GM21526 (cell line): ENCODE data around the gene MAP4K1.
"Not testable (repeated sequence)": the region's sequence is repeated elsewhere in the genome, so short reads cannot be mapped to it uniquely, and the experiment has no call there.

Source experiments
- ATAC-seq: cut with Tn5 transposase; IDR thresholded peaks from one replicate; pipeline ENCODE4 v1.9.1; 2021; ENCODE audit warnings: moderate library complexity; ENCODE audit not compliant: unreplicated experiment, low FRiP score

MAP4K1 gene

DNA sequence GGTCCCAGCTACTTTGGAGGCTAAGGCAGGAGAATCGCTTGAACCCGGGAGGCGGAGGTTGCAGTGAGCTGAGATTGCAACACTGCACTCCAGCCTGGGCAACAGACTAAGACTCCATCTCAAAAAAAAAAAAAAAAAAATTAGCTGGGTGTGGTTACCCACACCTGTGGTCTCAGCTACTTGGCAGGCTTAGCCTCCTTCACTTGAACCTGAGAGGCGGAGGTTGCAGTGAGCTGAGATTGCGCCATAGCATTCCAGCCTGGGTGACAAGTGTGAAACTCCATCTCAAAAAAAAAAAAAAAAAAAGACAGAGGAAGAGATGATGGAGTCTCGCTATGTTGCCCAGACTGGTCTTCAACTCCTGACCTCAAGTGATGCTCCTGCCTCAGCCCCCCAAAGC is 38.4 kb downstream of the MAP4K1 start:
- ATAC-seq = not testable (repeated sequence)

DNA sequence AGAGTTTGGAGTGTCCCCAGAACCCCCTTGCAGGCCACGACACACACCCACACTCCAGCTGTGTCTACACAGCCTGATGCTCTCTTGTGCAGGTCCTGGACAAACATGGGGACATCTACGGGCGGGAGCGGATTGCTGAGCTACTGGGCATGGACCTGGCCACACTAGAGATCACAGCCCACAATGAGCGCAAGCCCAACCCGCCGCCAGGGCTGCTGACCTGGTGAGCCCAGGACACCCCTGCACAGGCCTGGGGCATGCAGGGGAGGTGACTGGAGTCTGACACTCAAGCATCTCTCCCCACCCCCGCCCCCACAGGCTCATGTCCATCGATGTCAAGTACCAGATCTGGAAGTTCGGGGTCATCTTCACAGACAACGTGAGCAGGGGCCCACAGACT is 39.9 kb downstream of the MAP4K1 start:
- ATAC-seq = no peak

DNA sequence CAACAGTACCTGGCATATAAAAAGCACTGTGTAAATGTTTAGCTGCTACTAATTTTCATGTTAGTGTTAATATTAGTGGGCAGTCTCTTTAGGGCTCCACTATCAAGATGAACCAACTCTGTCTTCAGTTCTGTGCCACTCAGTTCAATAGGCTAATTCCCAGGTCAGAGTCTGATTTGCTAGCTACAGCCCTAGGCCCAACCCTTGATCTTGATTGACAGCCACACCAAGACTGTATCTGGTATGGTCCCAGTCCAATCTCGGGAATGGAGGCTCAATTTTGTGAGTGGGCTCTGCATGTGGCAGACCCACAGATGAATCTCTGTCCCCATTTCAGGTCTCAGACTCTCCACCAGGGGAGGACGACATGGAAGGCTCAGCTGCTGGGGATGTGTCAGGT is 46.1 kb downstream of the MAP4K1 start:
- ATAC-seq = no peak

DNA sequence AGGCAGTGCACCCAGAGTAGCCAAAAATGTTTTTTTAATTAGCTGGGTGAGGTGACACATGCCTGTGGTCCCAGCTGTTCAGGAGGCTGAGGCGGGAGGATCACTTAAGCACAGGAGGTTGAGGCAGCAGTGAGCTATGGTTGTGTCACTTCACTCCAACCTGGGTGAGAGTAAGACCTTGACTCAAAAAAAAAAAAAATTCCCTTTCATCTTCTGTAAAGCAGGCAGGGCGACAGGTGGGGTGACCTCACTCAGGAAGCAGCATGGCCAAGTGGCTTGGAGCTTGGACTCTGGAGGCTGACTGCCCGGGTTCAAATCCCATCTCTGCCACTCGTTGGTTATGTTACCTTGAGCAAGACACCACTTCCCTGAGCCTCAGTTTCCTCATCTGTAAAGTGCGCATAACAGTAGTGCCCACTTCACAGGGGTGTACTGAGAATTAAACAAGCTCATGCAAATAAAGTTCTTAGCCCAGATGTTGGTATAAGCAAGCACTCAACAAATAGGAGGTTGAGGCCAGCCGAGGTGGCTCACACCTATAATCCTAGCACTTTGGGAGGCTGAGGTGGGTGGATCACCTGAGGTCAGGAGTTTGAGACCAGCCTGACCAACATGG is 48.3 kb downstream of the MAP4K1 start:
- no peak for ATAC-seq

DNA sequence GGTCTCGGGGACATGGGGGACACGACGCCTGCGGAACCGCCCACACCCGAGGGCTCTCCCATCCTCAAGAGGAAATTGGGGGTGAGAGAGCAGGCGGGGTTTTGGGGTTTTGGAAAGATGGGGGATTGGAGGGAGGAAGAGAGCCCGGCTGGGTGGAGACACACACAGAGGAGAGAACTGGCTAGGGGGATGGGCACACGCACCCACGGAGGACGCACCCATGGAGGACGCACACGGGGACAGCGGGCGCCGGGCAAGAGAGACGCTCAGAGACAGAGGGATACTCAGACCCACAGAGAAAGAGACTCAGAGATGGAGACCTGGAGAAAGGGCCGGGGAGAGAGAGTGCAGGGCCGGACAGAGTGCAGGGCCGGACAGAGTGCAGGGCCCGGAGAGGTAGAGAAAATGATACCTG is 52.1 kb downstream of the MAP4K1 start:
- ATAC-seq = no peak

DNA sequence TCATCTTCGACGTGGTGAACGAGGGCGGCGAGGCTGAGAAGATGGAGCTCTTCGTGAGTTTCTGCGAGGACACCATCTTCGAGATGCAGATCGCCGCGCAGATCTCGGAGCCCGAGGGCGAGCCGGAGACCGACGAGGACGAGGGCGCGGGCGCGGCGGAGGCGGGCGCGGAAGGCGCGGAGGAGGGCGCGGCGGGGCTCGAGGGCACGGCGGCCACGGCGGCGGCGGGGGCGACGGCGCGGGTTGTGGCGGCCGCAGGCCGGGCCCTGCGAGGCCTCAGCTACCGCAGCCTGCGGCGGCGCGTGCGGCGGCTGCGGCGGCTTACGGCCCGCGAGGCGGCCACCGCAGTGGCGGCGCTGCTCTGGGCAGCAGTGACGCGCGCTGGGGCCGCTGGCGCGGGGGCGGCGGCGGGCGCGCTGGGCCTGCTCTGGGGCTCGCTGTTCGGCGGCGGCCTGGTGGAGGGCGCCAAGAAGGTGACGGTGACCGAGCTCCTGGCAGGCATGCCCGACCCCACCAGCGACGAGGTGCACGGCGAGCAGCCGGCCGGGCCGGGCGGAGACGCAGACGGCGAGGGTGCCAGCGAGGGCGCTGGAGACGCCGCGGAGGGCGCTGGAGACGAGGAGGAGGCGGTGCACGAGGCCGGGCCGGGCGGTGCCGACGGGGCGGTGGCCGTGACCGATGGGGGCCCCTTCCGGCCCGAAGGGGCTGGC is 52.6 kb downstream of the MAP4K1 start:
- no peak for ATAC-seq

DNA sequence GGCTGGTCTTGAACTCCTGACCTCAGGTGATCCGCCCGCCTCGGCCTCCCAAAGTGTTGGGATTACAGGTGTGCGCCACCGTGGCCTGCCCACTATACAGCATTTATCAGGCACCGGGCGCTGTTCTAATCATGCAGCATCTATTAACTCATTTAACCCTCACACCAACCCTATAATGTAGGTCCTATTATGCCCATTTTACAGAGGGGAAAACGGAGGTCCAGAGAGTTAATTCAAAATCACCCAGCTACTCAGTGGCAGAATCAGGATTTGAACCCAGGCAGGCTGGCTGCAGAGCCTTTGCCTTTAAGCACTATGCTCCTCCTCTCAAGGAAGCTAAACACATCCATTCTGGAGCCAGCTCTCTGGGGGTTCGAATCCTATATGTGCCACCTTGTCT is 54.3 kb downstream of the MAP4K1 start:
- ATAC-seq = no peak

DNA sequence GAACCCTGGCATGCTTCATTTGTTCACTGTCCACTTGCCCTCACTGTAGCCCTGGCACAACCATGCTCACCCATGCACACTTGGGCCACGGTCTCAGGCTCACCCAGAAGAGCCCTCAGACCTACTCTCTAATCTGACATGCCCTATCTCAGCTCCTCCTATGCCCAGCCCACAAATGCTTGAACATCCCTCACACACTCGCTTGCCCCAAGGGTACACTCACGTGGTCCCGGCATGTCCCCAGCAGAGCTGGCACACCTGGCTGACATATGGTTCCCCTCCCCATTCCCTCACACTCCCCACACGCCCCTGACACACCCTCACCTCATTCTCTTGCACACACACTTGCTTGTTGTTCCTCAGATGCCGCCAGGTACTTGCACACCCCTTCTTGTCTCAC is 55.7 kb downstream of the MAP4K1 start:
- no peak for ATAC-seq

DNA sequence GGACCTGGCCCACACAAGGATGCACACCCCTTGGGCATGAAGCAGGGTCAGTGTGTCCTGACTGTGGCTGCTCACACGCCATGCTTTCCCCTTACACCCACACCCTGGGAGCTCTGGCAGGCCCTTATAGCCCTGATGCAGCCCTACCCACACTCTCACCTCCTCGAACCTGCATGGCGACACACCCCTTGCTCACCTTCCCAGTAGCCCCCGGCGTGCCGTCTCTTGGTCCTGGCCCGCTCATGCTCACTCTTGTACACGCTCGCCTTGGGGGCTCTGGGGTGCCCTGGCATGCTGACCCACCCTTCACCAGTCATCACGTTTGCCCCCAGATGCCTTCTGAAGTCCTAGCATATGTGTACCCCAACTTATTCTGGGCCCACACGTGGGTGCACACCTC is 56.1 kb downstream of the MAP4K1 start:
- ATAC-seq = no peak

DNA sequence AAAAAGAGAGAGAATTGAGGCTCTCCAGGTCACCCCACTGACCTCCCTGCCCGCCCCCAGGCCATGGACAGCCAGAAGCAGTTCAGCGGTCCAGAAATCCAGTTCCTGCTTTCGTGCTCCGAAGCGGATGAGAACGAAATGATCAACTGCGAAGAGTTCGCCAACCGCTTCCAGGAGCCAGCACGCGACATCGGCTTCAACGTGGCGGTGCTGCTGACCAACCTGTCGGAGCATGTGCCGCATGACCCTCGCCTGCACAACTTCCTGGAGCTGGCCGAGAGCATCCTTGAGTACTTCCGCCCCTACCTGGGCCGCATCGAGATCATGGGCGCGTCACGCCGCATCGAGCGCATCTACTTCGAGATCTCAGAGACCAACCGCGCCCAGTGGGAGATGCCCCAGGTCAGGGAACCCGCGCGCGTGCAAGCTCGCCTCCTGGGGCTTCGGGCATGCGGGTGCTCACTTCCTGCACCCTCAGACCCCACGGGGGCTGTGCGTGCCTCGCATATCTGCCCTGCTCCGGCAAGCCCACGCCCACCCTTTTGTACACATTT is 56.6 kb downstream of the MAP4K1 start:
- ATAC-seq = no peak

DNA sequence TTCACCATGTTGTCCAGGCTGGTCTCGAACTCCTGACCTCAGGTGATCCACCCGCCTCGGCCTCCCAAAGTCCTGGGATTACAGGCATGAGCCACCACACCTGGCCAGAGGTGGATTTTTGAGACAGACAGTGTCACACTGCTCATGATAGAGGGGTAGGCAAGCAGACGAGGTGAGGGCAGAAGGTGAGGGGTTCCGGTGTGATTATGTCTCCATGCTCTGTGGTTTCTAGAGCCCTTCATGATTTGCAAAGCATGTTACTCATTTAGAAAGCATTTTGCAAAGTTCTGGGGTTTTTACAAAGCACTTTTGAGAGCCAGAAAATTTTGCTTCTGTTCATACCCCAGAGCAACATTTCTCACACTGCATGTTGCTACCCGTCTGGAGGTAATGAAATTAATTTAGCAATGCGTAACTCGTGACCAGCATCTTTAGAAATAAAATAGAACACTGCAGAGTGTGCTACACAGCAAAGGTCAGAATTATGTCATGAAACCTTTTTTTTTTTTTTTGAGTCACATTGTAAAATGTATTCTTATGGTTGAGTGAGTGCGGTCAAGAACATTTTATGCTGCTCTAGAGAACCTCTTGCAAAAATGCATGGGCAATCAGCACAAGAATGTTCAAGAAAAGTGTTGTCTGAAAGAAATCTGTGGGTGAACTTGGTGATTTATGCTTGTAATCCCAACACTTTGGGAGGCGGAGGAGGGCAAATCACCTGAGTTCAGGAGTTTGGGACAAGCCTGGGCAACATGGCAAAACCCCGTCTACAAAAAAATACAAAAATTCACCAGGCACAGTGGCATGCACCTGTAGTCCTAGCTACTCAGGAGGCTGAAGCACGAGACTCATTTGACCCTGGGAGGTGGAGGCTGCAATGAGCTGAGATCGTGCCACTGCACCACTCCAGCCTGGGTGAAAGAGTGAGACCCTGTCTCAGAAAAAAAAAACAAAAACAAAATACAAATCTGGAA is 58.0 kb downstream of the MAP4K1 start:
- ATAC-seq = peak; percentile 52

DNA sequence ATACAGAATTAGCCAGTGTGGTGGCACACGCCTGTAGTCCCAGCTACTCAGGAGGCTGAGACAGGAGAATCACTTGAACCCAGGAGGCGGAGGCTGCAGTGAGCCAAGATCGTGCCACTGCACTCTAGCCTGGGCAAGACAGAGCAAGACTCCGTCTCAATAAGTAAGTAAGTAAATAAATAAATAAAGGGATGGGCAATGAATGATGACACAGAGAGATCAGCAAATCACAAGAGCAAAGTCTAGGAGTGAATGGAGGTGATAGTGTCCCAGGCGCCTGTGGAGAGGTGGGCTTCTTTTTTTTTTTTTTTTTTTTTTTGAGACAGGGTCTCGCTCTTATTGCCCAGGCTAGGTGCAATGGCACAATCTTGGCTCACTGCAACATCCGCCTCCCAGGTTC is 58.8 kb downstream of the MAP4K1 start:
- not testable (repeated sequence) for ATAC-seq

DNA sequence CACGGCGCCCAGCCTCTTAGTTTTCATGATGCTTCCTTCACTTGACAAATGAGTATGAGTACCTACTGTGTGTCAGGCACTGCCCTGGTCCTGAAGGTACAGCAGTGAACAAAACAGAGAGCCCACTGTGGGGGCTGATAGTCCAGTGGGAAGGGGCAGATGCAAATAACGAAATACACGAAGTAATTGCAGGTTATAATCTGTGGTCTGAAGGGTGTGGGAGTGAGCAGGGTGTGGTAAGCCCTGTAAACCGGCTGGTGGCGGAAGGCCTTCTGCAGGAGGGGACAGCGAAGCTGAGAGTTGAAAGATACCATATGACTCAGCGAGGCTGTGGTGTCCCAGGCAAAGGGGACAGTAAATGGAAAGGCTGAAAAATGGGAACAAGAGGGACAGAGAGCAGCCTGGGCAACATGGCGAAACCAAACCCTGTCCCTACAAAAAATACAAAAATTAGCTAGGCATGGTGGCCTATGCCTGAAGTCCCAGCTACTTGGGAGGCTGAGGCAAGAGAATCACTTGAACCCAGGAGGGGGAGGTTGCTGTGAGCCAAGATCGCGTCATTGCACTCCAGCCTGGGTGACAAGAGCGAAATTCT is 60.5 kb downstream of the MAP4K1 start:
- ATAC-seq = peak; percentile 46

DNA sequence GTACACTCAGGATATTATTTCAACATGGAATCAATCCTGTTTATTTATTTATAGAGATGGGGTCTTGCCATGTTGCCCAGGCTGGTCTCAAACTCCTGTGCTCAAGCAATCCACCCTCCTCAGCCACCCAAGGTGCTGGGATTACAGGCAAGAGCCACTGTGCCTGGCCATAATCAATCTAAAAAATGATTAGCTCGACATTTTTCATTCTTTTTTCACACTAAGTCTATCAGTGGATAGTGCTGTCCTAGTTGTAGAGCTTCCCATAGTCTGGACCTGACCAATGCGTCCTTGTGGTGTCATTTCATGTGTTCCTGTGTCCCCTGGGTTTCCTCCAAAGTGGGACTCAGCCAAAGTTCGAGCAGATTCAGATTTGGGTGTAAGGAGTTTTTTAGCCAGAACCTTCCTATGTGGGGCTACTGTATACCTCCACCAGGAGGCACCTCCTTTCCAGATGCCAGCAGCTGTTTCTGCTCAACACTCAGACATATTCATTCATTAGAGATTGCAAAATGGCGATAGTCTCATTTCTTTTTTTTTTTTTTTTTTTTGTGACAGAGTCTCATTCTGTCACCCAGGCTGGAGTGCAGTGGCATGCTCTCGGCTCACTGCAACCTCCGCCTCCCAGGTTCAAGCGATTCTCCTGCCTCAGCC is 61.1 kb downstream of the MAP4K1 start:
- ATAC-seq = no peak

DNA sequence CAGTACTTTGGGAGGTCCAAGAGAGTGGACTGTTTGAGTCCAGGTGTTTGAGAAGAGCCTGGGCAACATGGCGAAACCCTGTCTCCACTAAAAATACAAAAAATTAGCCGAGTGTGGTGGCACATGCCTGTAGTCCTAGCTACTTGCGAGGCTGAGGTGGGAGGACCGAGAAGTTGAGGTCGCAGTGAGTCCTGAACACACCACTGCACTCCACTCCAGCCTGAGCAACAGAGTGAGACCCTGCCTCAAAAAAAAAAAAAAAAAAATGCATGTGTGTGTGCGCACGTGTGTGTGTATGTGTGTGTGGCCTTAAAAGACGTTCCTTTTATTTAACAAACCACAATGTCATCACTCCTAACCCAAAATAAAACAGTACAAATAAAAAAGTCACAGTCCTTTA is 62.6 kb downstream of the MAP4K1 start:
- ATAC-seq = no peak

DNA sequence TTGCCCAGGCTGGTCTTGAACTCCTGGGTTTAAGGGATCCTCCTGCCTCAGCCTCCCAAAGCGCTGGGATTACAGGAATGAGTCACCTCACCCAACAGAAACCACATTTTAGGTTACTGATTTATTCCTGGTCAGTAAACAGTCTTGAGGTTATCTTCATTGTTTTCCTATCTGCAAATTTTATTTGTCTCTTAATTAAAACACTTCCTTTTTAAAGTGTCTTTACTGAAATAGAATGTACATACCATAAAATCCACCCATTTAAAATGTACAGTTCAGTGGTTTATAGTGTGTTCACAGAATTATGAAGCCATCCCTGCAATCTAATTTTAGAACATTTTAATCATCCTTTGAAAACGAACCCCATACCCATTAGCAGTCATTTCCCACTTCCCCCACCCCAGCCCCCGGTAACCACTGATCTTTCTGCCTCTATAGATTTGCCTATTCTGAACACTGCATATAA is 63.0 kb downstream of the MAP4K1 start:
- ATAC-seq = no peak

DNA sequence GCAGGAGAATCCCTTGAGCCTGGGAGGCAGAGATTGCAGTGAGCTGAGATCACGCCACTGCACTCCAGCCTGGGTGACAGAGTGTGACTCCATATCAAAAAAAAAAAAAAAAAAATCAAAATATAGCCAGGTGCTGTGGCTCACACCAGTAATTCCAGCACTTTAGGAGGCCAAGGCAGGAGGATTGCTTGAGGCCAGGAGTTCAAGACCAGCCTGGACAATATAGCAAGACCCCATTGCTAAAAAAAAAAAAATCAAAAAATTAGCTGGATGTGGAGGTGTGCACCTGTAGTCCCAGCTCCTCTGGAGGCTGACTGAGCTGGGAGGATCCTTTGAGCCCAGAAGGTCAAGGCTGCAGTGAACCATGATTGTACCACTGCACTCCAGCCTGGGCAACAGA is 64.5 kb downstream of the MAP4K1 start:
- ATAC-seq = not testable (repeated sequence)

DNA sequence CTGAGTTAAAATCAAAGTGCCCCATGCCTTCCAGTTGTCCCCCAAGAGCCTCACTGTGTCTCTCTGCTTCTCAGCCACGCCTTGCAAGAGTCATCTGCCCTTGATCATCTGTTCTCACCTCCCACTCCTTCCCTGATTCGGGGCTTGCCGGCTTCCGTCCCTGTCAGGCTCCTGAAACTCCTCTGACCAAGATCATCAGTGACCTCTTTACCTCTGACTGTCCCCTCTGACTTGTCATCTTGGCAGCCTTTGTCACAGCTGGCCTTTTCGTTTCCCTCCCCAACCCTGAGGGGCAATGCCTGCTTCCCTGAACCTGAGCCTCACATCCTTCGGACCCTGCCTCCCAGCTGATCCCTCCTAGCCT is 66.3 kb downstream of the MAP4K1 start:
- no peak for ATAC-seq

DNA sequence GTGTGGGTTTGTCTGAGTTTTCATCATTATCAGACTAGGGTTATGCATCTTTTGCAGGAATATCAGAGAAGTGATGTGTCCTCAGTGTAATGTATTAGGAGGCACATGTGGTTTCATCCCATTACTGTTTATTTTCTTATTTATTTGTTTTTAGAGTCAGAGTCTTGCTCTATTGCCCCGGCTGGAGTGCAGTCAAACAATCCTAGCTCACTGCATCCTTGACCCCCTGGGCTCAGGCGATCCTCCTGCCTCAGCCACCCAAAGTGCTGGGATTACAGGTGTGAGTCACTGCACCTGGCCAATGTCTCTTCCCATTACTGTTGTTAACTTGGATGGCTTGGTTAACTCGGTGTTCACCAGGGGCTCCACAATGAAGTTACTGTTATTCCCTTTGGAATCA is 67.4 kb downstream of the MAP4K1 start:
- no peak for ATAC-seq

DNA sequence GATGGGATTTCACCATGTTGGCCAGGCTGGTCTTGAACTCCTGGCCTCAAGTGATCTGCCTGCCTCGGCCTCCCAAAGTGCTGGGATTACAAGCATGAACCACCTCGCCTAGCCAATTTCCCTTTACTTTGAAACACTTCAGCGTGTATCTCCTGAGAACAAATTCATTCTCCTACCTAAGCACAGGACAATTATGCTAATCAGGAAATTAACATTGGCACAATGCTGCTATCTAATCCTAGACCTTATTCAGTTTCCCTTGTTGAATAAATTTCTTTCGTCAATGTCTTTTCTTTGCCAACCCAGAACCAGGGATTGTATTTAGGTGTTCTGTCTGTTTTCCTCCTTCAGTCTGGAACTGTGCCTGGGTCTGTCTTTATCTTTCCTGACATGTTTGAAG is 67.8 kb downstream of the MAP4K1 start:
- no peak for ATAC-seq
